NCI-H2107 treated with DMSO at 0.1 percent for 48 hours (cell line): ENCODE data around the gene PIM1.

Experiments used
- DNase-seq: peaks from one replicate; lab custom pipeline; 2025; ENCODE audit not compliant: unreplicated experiment; lab: John Stamatoyannopoulos, UW

The PIM1 gene

GRCh38 chr6:37218511-37218910, 48.6 kb downstream of the PIM1 start:
- no peak for DNase-seq

- no peak for DNase-seq
These were observed 51.7 kb downstream of the PIM1 start for GRCh38 chr6:37221585-37222124.

- peak; percentile 81 for DNase-seq
These were observed 52.4 kb downstream of the PIM1 start for GRCh38 chr6:37222125-37222967.

GRCh38 chr6:37222992-37223391, 53.0 kb downstream of the PIM1 start:
- no peak for DNase-seq
